Esophagus (tissue), 2 donors: ENCODE data around the gene C20orf141. TPM values are rescaled to one million over a fixed set of nuclear protein-coding genes. Genes with fewer than 3 reads are reported as not detected.
"Not testable (repeated sequence)": the region's sequence is repeated elsewhere in the genome, so short reads cannot be mapped to it uniquely, and the experiment has no call there.

Experiments used
- H3K27ac ChIP-seq, 2 donors: one replicate each; pipeline ENCODE4 v1.5.1; 2013; ENCODE audit warnings: low read depth in 2 of 2, mild to moderate bottlenecking in 2 of 2, inconsistent platforms in 1 of 2, low read length in 1 of 2, moderate library complexity in 1 of 2
- H3K27me3 ChIP-seq, 2 donors: one replicate each; pipeline ENCODE4 v1.6.1; 2013; ENCODE audit warnings: low read length in 2 of 2, control low read depth in 1 of 2, mild to moderate bottlenecking in 1 of 2; ENCODE audit not compliant: insufficient read depth in 2 of 2, control insufficient read depth in 1 of 2
- H3K36me3 ChIP-seq, 2 donors: one replicate each; pipeline ENCODE4 v1.6.1; 2013; ENCODE audit warnings: low read length in 1 of 2; ENCODE audit not compliant: control insufficient read depth in 2 of 2, insufficient read depth in 2 of 2
- H3K4me1 ChIP-seq, 2 donors: one replicate each; pipeline ENCODE4 v1.6.1; 2013; ENCODE audit warnings: low read length in 1 of 2; ENCODE audit not compliant: control insufficient read depth in 2 of 2, insufficient read depth in 2 of 2
- H3K4me3 ChIP-seq, 2 donors: one replicate each; pipeline ENCODE4 v1.5.1; 2013; ENCODE audit warnings: low read length in 2 of 2, mild to moderate bottlenecking in 2 of 2, low read depth in 1 of 2, moderate library complexity in 1 of 2
- H3K9me3 ChIP-seq, 2 donors: one replicate each; pipeline ENCODE4 v1.6.1; 2013; ENCODE audit warnings: mild to moderate bottlenecking in 2 of 2, low read depth in 1 of 2, low read length in 1 of 2, moderate library complexity in 1 of 2; ENCODE audit not compliant: control insufficient read depth in 2 of 2, insufficient read depth in 1 of 2
- WGBS, 2 donors: extraction: QIAGEN DNeasy Blood & Tissue Kit; methylation state at CpG; one replicate each; pipeline ENCODE4 v1.1.7; 2013; 5-methylcytosine and 5-hydroxymethylcytosine counted together
- polyA plus RNA-seq, 2 donors: library from polyadenylated mRNA; stranded (reverse); fragments of 200-250 nt; gene quantifications; one replicate each; pipeline ENCODE4 v1.2.3, GENCODE V29; 2013
- donor health status: healthy with polysubstance abuse.
- donor health status: Bipolar disorder and iron deficiency.

Gene C20orf141, protein sequence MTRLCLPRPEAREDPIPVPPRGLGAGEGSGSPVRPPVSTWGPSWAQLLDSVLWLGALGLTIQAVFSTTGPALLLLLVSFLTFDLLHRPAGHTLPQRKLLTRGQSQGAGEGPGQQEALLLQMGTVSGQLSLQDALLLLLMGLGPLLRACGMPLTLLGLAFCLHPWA
- not detected for polyA plus RNA-seq

DNA sequence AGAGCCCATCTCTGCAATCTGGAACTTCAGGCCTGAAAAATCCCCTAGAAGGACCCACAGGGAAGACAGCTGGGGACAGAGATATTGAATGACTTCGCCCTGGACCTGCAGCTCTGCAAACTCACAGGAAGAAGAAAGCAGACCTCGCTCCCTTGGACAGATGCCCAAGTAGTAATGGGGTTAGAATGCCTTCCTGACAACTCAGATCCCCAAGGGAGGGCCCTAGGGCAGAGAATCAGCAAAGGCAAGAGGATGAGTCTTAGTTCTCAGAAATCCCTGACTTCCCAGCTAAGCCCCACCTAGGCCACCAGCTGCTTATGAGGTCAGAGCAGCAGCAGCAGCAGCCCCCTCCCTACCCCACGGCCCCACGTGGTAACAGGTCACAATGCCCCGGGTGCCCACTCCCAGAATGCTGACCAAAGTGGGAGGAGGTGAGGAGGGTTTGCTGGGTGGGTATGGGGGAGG is at the start of gene C20orf141:
Gene C20orf141, plus strand, starts transcription at position 401 of the 465 bp plus-strand sequence. CDS start 198 bp downstream, outside the sequence.
- H3K9me3 ChIP-seq = peaks cover 0 to 1% of the 10 kb centered on the region in 2 donors
- no peaks in the 10 kb centered on the region for H3K4me1 ChIP-seq
- H3K4me3 ChIP-seq = no peak within 1 kb of the TSS
- no peaks in the 10 kb centered on the region for H3K27me3 ChIP-seq
- H3K36me3 ChIP-seq = no peaks in the 10 kb centered on the region
- 29 to 38% methylated on average over 5 of the region's 5 CpGs for WGBS, 2 donors
- no peak within 1 kb of the TSS for H3K27ac ChIP-seq

DNA sequence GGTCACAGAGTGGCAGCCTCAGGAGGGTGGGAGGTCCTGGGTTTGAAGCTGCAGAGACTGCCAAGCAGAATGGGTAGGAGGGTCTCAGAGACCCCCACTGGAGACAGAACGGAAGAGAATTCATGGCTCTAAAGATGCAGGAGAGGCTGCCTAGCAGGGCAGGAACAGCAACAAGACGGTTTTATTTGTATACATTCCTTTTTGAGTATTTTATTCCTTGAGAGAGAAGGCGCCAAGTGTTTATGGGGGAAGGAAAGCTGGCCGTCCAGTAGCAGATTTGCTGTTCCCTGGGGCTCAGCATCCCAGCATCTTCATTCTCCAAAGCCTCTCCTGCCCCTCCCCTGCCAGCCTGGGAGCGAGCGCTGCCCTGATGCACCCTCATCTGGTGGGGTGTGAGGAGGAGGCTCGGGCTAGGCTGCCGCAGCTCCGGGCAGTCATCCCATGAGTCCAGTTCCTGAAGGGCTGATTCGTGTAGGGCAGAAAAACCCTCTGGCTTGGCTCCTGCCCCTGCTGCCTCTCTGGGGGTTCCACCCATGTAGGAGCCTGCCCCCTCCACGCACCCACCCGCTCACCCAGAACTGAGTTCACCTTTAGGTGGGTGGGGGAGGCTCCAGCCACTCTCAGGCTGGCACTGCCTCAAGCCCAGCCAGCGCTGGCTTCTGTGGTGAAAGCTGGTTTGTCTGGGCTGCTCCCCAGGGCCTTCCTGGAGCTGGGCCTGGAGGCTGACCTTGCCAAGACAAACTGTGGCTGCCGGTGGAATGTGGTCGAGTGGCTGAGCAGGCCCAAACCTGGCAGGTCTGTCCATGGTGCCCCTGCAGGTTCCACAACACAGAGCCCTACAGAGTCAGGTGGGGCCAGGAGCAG is 46.8 kb upstream of the C20orf141 start:
- Histone ChIP-seq H3K27me3 (no peaks in the 10 kb centered on the region), H3K27ac (peak overlapping the region; percentile 63 to 74), H3K9me3 (peaks cover 0 to 3% of the 10 kb centered on the region in 2 donors), H3K4me1 (peaks cover 0 to 17% of the 10 kb centered on the region in 2 donors), H3K4me3 (no peak overlapping the region), H3K36me3 (no peaks in the 10 kb centered on the region)
- 27 to 29% methylated on average over 15 of the region's 15 CpGs for WGBS, 2 donors

DNA sequence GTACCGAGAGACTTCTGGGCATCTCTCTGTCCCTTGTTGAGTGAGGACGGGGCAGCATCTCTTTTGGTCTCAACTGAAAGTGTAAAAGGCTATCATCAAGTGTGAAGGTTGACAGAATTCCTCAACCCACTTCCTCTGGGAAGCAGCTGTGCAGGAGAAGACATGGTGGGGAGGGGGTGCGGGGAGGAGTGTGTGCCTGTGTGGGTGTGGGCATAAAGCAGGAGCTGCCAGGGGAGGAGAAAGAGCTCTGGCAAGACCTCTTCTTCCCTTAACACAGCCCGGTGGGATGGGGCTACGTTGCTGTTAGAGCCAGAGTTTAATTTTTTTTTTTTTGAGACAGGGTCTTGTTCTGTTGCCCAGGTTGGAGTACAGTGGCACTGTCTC is 46.2 kb upstream of the C20orf141 start:
- H3K36me3 ChIP-seq = no peaks in the 10 kb centered on the region
- H3K27me3 ChIP-seq = no peaks in the 10 kb centered on the region
- H3K9me3 ChIP-seq = peaks cover 0 to 3% of the 10 kb centered on the region in 2 donors
- WGBS, 2 donors = 39 to 51% methylated on average over 5 of the region's 5 CpGs
- peaks cover 0 to 17% of the 10 kb centered on the region in 2 donors for H3K4me1 ChIP-seq
- peak overlapping the region in 1 of 2 donors; percentile 56 for H3K27ac ChIP-seq
- no peak overlapping the region for H3K4me3 ChIP-seq

DNA sequence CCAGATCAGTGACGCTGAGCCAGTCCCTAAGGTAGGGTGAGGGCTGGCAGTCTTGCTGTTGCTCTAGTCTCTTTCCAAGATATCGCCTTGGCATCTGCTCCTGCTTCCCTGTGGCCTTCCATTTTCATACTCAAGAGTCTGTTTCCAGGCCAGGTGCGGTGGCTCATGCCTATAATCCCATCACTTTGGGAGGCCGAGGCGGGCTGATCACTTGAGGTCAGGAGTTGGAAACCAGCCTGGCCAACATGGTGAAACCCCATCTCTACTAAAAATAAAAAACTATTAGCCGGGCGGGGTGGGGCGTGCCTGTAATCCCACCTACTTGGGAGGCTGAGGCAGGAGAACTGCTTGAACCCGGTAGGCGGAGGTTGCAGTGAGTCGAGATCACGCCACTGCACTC is 44.7 kb upstream of the C20orf141 start:
- not testable (repeated sequence) for H3K27ac ChIP-seq, H3K27me3 ChIP-seq, H3K4me3 ChIP-seq, H3K9me3 ChIP-seq, H3K36me3 ChIP-seq
- 87 to 91% methylated on average over 12 of the region's 12 CpGs for WGBS, 2 donors
- peaks cover 0 to 17% of the 10 kb centered on the region in 2 donors for H3K4me1 ChIP-seq

DNA sequence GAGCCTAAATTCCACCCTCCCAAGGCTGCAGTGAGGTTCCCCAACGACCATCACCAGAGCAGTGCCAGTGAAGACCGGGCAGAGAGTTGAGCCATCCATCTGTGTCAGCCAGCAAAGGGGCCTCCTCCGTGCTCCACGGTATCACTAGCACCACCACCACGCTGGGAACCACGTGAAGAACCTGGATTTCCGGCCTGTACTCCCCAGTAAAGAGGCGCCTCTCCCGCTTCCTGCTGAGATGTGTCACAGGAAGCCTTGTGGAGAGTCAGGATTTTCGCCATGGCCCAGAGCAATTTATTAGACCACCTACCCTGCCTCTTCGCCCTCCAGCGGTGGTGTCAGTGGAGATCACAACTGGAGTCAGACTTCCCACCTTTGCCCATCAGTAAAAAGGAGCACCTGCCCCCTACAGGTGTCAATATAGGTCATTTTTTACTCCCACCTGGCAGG is 43.1 kb upstream of the C20orf141 start:
- Histone ChIP-seq H3K4me1 (peaks cover 0 to 17% of the 10 kb centered on the region in 2 donors), H3K27ac (no peak overlapping the region), H3K9me3 (peaks cover 3% of the 10 kb centered on the region in 2 donors), H3K36me3 (no peaks in the 10 kb centered on the region), H3K4me3 (no peak overlapping the region), H3K27me3 (peaks cover 0 to 2% of the 10 kb centered on the region in 2 donors)
- WGBS, 2 donors = 46 to 55% methylated on average over 12 of the region's 12 CpGs

DNA sequence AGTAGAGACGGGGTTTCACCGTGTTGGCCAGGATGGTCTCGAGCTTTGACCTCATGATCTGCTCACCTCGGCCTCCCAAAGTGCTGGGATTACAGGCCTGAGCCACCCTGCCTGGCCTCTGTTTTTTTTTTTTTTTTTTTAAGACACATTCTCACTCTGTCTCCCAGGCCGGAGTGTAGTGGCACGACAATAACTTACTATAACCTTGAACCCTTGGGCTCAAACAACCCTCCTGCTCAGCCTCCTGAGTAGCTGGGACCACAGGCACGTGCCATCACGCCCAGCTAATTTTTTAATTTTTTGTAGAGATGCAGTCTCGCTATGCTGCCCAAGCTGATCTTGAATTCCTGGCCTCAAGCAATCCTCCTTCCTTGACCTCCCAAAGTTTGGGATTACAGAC is 41.0 kb upstream of the C20orf141 start:
- Histone ChIP-seq H3K9me3 (peaks cover 3% of the 10 kb centered on the region in 2 donors), H3K4me1 (peaks cover 0 to 7% of the 10 kb centered on the region in 2 donors), H3K4me3 (no peak overlapping the region), H3K27me3 (peaks cover 0 to 2% of the 10 kb centered on the region in 2 donors), H3K36me3 (no peaks in the 10 kb centered on the region), H3K27ac (no peak overlapping the region)
- WGBS, 2 donors = 86 to 89% methylated on average over 9 of the region's 9 CpGs

DNA sequence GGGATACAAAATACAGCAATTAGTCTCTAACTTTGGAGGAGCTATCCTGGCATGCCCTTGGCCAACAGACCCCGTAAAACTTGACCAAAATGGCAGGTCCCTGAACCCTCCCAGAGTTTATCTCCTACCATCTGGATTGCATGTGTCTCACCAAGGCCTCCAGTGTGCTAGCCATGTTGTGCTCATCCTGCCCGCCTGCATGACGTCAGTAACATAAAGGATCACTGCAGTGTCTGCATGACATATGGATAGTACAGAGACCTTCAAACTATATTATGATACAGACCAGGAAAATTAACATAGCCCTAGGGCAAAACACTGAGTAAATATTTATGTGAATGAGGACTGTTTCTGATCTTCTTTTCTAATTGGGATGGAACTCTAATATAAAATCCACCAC is 39.6 kb upstream of the C20orf141 start:
- Histone ChIP-seq H3K27ac (no peak overlapping the region), H3K4me1 (no peaks in the 10 kb centered on the region), H3K27me3 (peaks cover 0 to 2% of the 10 kb centered on the region in 2 donors), H3K36me3 (no peaks in the 10 kb centered on the region), H3K9me3 (peaks cover 3% of the 10 kb centered on the region in 2 donors), H3K4me3 (no peak overlapping the region)
- WGBS, 2 donors = 79 to 87% methylated on average over 3 of the region's 3 CpGs

DNA sequence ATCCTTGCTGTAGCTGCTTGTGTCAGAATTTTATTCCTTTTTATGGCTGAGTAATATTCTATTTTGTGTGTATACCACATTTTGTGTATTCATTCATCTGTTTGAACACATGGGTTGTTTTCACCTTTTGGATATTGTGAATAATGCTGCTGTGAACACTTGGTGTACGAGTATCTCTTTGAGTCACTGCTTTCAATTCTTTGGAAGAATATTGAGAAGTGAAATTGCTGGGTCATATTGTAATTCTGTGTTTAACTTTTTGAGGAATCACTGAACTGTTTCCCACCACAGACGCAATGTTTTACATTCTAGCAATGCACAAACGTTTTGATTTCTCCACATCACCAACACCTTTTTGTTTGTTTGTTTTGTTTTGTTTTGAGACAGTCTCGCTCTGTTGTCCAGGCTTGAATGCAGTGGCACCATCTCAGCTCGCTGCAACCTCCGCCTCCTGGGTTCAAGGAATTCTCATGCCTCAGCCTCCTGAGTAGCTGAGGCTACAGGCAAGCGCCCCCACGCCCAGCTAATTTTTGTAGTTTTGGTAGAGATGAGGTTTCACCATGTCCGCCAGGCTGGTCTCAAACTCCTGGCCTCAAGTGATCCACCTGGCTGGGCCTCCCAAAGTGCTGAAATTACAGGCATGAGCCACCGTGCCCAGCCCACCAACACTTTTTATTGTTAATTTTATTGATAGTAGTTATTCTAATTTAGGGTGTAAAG is 36.0 kb upstream of the C20orf141 start:
- 79 to 80% methylated on average over 10 of the region's 10 CpGs for WGBS, 2 donors
- Histone ChIP-seq H3K27ac (no peak overlapping the region), H3K27me3 (peaks cover 0 to 2% of the 10 kb centered on the region in 2 donors), H3K4me1 (no peaks in the 10 kb centered on the region), H3K36me3 (no peaks in the 10 kb centered on the region), H3K4me3 (no peak overlapping the region), H3K9me3 (peaks cover 3% of the 10 kb centered on the region in 2 donors)

DNA sequence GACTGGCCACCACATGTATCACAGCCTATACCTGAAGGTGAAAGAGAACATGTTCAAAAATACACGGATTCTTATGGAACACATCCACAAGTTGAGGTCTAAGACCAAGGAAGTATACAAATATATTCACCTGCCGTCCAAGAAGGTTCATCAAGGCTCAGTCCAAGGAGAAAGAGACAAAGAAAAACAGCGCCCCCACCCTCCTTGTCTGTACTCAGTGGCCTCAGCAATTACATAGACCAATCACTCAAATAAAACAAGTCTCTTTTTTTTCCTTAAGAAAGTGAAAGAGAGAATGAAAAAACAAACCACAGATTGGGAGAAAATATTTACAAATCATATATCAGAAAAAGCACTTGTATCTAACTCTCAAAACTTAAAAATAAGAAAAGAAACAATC is 33.8 kb upstream of the C20orf141 start:
- WGBS, 2 donors = 44 to 45% methylated on average over 3 of the region's 3 CpGs

More for the DNA sequence above, 33.8 kb upstream of the C20orf141 start:
- H3K4me3 ChIP-seq = no peak overlapping the region
- no peaks in the 10 kb centered on the region for H3K36me3 ChIP-seq
- H3K27me3 ChIP-seq = no peaks in the 10 kb centered on the region
- peaks cover 1% of the 10 kb centered on the region in 2 donors for H3K9me3 ChIP-seq
- H3K4me1 ChIP-seq = no peaks in the 10 kb centered on the region
- H3K27ac ChIP-seq = no peak overlapping the region
